ENCODE data around the gene EMP3.
"Not testable (repeated sequence)": the region's sequence is repeated elsewhere in the genome, so short reads cannot be mapped to it uniquely, and the experiment has no call there.

Gene EMP3

DNA sequence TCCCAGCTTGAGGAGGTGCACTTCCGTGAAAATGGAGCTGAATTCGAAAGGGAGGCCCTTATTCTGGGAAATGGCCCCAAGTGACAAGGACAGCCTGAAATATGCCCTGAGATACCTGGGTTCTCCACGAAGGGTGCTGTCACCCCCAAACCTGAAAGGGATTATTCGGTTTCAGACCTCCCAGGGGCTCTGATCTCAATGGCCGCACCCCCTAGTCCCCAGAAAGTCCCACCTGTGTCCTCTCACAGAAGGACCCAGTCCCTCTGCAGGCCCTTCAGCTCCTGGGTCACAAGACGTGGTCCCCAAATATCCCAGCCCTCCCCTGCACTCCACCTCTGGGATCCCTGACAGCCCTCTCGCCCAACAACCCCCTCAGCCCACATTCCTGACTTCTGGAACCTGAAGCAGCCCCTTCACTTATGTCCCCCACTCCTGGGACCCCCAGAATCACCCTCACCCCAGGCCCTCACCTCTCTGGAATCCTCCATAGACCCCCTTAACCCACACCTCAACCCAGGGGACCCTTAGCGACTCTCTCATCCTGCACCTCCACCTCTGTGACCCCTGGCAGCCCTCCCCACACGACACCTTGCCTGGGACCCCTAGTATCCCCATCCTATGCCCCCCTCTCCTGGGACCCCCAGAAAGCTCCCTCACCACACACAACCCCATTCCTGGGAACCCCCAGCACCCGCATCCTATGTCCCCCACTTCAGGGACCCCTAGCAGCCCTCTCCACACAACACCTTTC, 39.4 kb downstream of the EMP3 start:
- no peak for DNase-seq
- in situ Hi-C loops (cut with MboI; ENCODE audit: low pct_unique_long_range_greater_than_20kb, low sequenced_read_pairs): no loop called here

GRCh38 chr19:48365602-48366001, 40.2 kb downstream of the EMP3 start:
- no peak for DNase-seq
- in situ Hi-C loops (cut with MboI; ENCODE audit: low pct_unique_long_range_greater_than_20kb, low sequenced_read_pairs): no loop called here

DNA sequence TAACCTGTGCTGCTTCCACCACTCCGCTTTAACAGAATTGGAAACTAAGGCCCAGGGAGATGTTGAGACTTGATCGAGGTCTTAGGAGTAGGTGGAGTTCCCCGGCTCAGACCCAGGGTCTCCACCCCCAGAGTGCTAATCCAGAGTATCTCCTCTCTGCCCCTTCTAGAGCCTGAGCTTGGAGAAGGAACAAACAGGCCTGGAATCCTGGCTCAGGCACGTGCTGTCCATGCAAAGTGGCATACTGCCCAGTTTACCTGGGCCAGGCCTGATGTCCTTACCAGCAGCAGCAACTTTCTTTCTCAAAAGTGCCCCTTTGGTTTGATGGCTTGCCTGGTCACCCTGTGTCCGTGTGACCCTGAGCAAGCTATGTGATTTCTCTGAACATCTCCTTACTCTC, 42.5 kb downstream of the EMP3 start:
- in situ Hi-C loops (cut with MboI; ENCODE audit: low pct_unique_long_range_greater_than_20kb, low sequenced_read_pairs): no loop called here
- DNase-seq: no peak

DNA sequence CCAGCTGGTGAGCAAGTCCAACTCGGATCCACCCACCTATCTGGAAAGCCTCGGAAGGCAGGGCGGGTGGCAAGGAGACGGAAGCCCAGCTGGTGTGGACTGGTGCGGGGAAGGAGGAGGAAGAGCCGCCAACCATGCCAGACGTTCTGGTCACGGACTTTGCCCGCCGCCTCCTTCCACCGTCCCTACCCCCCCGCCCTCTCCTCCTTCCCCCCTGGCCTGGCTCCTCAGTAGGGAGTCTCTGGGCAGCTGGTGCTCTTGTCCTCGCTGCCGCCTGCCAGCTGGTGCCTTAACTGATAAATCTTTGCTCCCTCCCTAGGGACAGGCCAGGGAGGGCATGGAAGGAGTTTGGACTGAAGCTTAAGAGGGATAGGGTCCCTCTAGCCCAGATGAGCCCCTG, 43.6 kb downstream of the EMP3 start:
- in situ Hi-C loops (cut with MboI; ENCODE audit: low pct_unique_long_range_greater_than_20kb, low sequenced_read_pairs): no loop called here

DNA sequence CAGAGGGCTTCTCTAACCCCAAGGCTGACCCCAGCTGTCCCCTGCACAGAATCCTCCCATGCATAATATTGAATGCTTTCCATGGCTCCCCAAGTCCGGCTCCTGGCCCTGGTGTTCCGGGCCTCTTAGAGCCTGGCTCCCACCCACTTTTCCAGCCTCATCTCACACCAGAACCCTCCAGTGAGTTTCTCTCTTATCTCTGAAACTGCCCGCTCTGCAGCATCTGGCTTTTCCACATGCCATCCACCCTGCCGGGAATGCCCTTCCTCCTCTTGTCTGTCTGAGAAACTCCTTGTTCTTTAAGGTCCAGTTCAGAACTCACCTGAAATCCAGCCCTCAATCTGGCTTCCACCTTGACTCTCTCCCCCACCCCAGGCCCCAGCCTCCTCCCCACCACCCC, 45.6 kb downstream of the EMP3 start:
- no peak for DNase-seq
- in situ Hi-C loops (cut with MboI; ENCODE audit: low pct_unique_long_range_greater_than_20kb, low sequenced_read_pairs): no loop called here

More for the DNA sequence above, 43.6 kb downstream of the EMP3 start:
- no peak for DNase-seq

DNA sequence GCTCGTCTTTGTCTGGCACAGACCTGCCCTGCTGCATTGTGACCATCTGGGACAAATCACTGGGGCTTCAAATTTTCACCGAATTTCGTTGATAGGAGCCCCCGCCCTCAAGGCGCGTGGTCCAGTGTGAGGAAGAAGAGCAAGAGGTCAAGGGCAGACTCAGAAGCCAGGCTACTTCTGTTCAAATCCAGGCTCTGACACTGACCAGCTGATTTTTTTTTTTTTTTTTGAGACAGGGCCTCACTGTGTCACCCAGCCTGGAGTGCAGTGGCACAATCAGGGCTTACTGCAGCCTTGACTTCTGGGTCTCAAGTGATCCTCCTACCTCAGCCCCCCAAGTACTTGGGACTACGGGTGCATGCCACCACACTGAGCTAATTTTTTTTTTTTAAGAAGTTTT, 46.0 kb downstream of the EMP3 start:
- in situ Hi-C loops (cut with MboI; ENCODE audit: low pct_unique_long_range_greater_than_20kb, low sequenced_read_pairs): no loop called here
- DNase-seq: no peak

GRCh38 chr19:48371771-48372170, 46.4 kb downstream of the EMP3 start:
- in situ Hi-C loops (cut with MboI; ENCODE audit: low pct_unique_long_range_greater_than_20kb, low sequenced_read_pairs): not testable (repeated sequence)

DNA sequence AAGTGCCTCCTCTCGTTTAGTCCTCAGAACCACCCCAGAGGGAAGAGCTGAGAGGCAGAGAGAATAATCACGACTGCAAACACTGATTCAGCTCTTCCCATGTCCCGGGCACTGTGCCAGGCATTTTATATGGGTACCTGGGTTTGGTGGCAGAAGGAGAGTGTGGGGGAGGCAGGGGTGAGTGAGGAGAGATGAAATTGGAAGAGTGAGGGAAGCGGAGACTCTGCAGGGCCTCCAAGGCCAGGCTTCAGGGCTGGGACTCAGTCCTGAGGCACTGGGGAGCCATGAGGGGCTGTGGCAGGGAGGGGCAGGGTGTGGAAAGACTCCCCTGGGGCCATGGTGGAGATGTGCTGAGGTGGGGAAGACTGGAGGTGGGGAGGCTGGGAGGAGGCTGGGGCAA, 47.6 kb downstream of the EMP3 start:
- in situ Hi-C loops (cut with MboI; ENCODE audit: low pct_unique_long_range_greater_than_20kb, low sequenced_read_pairs): no loop called here
- DNase-seq: no peak

More at GRCh38 chr19:48371771-48372170, 46.4 kb downstream of the EMP3 start:
- not testable (repeated sequence) for DNase-seq

GRCh38 chr19:48373567-48373966, 48.2 kb downstream of the EMP3 start:
- in situ Hi-C loops (cut with MboI; ENCODE audit: low pct_unique_long_range_greater_than_20kb, low sequenced_read_pairs): no loop called here
- DNase-seq: no peak

DNA sequence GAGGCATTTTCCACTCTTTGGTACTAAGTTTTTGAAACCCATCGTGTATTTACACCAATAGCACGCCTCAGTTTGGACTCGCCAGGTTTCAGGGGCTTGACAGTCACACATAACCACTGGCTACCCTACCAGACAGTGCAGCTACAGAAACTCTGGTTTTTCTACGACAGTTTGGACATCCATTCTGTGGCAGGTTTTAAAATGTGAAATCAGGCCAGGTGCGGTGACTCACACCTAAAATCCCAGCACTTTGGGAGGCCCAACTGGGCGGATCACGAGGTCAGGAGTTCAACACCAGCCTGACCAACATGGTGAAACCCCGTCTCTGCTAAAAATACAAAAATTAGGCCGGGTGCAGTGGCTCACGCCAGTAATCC, 52.8 kb downstream of the EMP3 start:
- in situ Hi-C loops (cut with MboI; ENCODE audit: low pct_unique_long_range_greater_than_20kb, low sequenced_read_pairs): no loop called here
- DNase-seq: no peak

DNA sequence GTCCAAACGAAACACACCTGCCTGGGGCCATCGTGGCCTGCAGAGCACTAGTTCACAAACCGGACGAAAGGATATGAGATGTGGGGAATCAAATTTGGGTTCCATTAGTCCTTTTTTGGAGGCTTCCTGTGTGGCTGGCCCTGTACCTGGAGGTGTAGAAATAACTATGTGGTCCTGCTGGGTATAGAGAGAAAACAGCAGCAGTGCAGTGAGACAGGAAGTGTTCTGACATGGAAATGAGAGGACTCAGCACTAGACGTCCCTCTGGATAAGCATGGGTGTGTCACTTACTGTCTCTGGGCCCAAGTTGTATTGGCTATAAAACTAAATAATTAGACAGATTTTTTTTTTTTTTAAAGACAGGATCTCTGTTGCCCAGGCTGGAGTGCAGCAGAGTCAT, 53.7 kb downstream of the EMP3 start:
- in situ Hi-C loops (cut with MboI; ENCODE audit: low pct_unique_long_range_greater_than_20kb, low sequenced_read_pairs): no loop called here
- no peak for DNase-seq

Data from KBM-7 (cell line).